DOHH2 (cell line): Measurements from ENCODE around the gene FBXO42.

Experiments used
- H3F3A ChIP-seq: fragments of 200-600 bp; sonication (generic), shearing (Covaris generic); 2 replicates; pipeline ENCODE4 v1.6.0; 2016; ENCODE audit warnings: antibody characterized with exemption, mild to moderate bottlenecking; ENCODE audit not compliant: control insufficient read depth, insufficient read depth
- H3K27ac ChIP-seq: fragments of 200-600 bp; sonication (generic); 2 replicates; pipeline ENCODE4 v1.5.1; 2014; ENCODE audit warnings: low read depth, mild to moderate bottlenecking, low read length, moderate library complexity
- H3K27me3 ChIP-seq: fragments of 200-600 bp; sonication (generic); 2 replicates; pipeline ENCODE4 v1.6.1; 2014; ENCODE audit warnings: mild to moderate bottlenecking, low read length, mixed read lengths; ENCODE audit not compliant: control insufficient read depth
- H3K36me3 ChIP-seq: fragments of 200-600 bp; sonication (generic); 2 replicates; pipeline ENCODE4 v1.6.1; 2014; ENCODE audit warnings: mild to moderate bottlenecking, low read length, moderate library complexity, mixed read lengths; ENCODE audit not compliant: control insufficient read depth
- H3K4me1 ChIP-seq: fragments of 200-600 bp; sonication (generic); 2 replicates; pipeline ENCODE4 v1.6.1; 2014; ENCODE audit warnings: mild to moderate bottlenecking, low read length, mixed read lengths; ENCODE audit not compliant: control insufficient read depth
- H3K4me2 ChIP-seq: fragments of 200-600 bp; sonication (generic); 2 replicates; pipeline ENCODE4 v1.6.0; 2014; ENCODE audit warnings: mild to moderate bottlenecking, low read length, moderate library complexity
- H3K4me3 ChIP-seq: fragments of 200-600 bp; sonication (generic); 2 replicates; pipeline ENCODE4 v1.5.1; 2014; ENCODE audit warnings: mild to moderate bottlenecking, low read length, mixed read lengths
- H3K79me2 ChIP-seq: fragments of 200-600 bp; sonication (generic); 2 replicates; pipeline ENCODE4 v1.6.1; 2014; ENCODE audit warnings: mild to moderate bottlenecking, low read length, mixed read lengths; ENCODE audit not compliant: control insufficient read depth
- H3K9me2 ChIP-seq: fragments of 200-600 bp; sonication (generic); replicated peaks from 2 replicates; pipeline ENCODE4 v1.6.1; 2014; ENCODE audit warnings: mild to moderate bottlenecking, low read length, mixed read lengths; ENCODE audit not compliant: control insufficient read depth
- H3K9me3 ChIP-seq: fragments of 200-600 bp; sonication (generic); 2 replicates; pipeline ENCODE4 v1.6.1; 2014; ENCODE audit warnings: antibody characterized with exemption, low read length, mixed read lengths; ENCODE audit not compliant: control insufficient read depth, insufficient read depth
- H4K20me1 ChIP-seq: fragments of 200-600 bp; sonication (generic); 2 replicates; pipeline ENCODE4 v1.6.0; 2014; ENCODE audit warnings: low read depth, mild to moderate bottlenecking, antibody characterized with exemption, low read length, moderate library complexity; ENCODE audit not compliant: control insufficient read depth, insufficient read depth
- EZH2phosphoT487 ChIP-seq: fragments of 200-600 bp; sonication (generic); IDR thresholded peaks from 2 replicates; pipeline ENCODE4 v1.6.1; 2017; ENCODE audit warnings: borderline replicate concordance, mild to moderate bottlenecking, antibody characterized with exemption, low read length, moderate library complexity, mixed read lengths
- TF ChIP-seq, protein P1 (sequence below): fragments of 200-600 bp; sonication (generic); IDR thresholded peaks from one replicate; pipeline ENCODE4 v1.5.1; 2014; ENCODE audit warnings: antibody characterized with exemption, mild to moderate bottlenecking, low read depth, low read length; ENCODE audit not compliant: poor library complexity, severe bottlenecking

FBXO42 gene

GRCh38 chr1:16252912-16253311, 99.4 kb downstream of the FBXO42 start:
- Histone ChIP-seq H3K4me3 (no peak overlapping the region), H3K4me1 (peaks cover 16% of the 10 kb centered on the region), H3F3A (peaks cover 8% of the 10 kb centered on the region; the same call in 1 of the 2 replicates), H3K79me2 (no peaks in the 10 kb centered on the region), H4K20me1 (no peaks in the 10 kb centered on the region), H3K4me2 (no peak overlapping the region), H3K27ac (no peak overlapping the region), H3K9me3 (no peaks in the 10 kb centered on the region), H3K9me2 (no peaks in the 10 kb centered on the region), H3K27me3 (no peaks in the 10 kb centered on the region), H3K36me3 (peaks cover 69% of the 10 kb centered on the region)
- no peak for TF ChIP-seq EZH2phosphoT487
- TF ChIP-seq, protein P1, sequence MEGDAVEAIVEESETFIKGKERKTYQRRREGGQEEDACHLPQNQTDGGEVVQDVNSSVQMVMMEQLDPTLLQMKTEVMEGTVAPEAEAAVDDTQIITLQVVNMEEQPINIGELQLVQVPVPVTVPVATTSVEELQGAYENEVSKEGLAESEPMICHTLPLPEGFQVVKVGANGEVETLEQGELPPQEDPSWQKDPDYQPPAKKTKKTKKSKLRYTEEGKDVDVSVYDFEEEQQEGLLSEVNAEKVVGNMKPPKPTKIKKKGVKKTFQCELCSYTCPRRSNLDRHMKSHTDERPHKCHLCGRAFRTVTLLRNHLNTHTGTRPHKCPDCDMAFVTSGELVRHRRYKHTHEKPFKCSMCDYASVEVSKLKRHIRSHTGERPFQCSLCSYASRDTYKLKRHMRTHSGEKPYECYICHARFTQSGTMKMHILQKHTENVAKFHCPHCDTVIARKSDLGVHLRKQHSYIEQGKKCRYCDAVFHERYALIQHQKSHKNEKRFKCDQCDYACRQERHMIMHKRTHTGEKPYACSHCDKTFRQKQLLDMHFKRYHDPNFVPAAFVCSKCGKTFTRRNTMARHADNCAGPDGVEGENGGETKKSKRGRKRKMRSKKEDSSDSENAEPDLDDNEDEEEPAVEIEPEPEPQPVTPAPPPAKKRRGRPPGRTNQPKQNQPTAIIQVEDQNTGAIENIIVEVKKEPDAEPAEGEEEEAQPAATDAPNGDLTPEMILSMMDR: no peak

- no peak overlapping the region for H3K27ac ChIP-seq
These were observed 100.9 kb downstream of the FBXO42 start for GRCh38 chr1:16251381-16251780.

GRCh38 chr1:16250524-16251251, 101.6 kb downstream of the FBXO42 start:
- TF ChIP-seq EZH2phosphoT487: no peak
- TF ChIP-seq, protein P1: no peak
- no peaks in the 10 kb centered on the region for H3K79me2 ChIP-seq
- no peak overlapping the region for H3K27ac ChIP-seq
- H4K20me1 ChIP-seq: no peaks in the 10 kb centered on the region
- no peak overlapping the region for H3K4me3 ChIP-seq
- peaks cover 68% of the 10 kb centered on the region for H3K36me3 ChIP-seq
- peaks cover 8% of the 10 kb centered on the region; the same call in 1 of the 2 replicates for H3F3A ChIP-seq
- H3K9me2 ChIP-seq: no peaks in the 10 kb centered on the region
- peaks cover 16% of the 10 kb centered on the region for H3K4me1 ChIP-seq
- no peaks in the 10 kb centered on the region for H3K9me3 ChIP-seq
- H3K4me2 ChIP-seq: no peak overlapping the region
- H3K27me3 ChIP-seq: no peaks in the 10 kb centered on the region

More at GRCh38 chr1:16251381-16251780, 100.9 kb downstream of the FBXO42 start:
- Histone ChIP-seq H3F3A (peaks cover 8% of the 10 kb centered on the region; the same call in 1 of the 2 replicates), H3K9me3 (no peaks in the 10 kb centered on the region), H3K4me1 (peaks cover 16% of the 10 kb centered on the region), H3K9me2 (no peaks in the 10 kb centered on the region), H4K20me1 (no peaks in the 10 kb centered on the region), H3K79me2 (no peaks in the 10 kb centered on the region), H3K4me2 (no peak overlapping the region), H3K4me3 (no peak overlapping the region), H3K36me3 (peaks cover 75% of the 10 kb centered on the region), H3K27me3 (no peaks in the 10 kb centered on the region)
- no peak for TF ChIP-seq EZH2phosphoT487
- TF ChIP-seq, protein P1: no peak
